Measurements from ENCODE around the gene OTUD6A.

Gene OTUD6A

DNA sequence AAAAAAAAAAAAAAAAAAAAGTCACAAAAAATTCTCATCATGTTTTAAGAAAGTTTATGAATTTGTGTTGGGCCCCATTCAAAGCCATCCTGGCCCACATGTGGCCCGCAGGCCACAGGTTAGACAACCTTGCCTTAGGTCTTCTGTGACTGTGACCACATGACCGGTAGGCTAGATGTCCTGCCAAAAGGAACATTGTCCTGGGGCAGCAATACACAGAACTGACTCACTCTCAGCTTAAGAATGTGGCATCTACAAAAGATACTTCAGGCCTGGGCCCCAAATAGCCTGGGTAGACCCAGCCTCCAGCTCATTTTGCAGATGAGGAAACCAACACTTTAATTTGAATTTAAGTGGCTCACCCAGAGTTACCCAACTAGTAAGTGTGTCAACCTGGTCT is 22.5 kb upstream of the OTUD6A start:
- Histone ChIP-seq H3K4me2 (ENCODE audit: low read length) (no peak overlapping the region), H3K4me1 (ENCODE audit: low read length) (no peaks in the 10 kb centered on the region), H3K27me3 (ENCODE audit: low read depth, low read length) (no peaks in the 10 kb centered on the region), H3K36me3 (replicated peaks; ENCODE audit: low read depth, low read length) (no peaks in the 10 kb centered on the region), H4K20me1 (ENCODE audit: insufficient read depth, low read length) (no peaks in the 10 kb centered on the region), H3K27ac (ENCODE audit: low read length) (no peak overlapping the region), H2AFZ (ENCODE audit: low read depth, low read length) (no peak overlapping the region), H3K9me3 (ENCODE audit: insufficient read depth, low read length) (no peaks in the 10 kb centered on the region), H3K79me2 (ENCODE audit: low read length) (no peaks in the 10 kb centered on the region), H3K9ac (ENCODE audit: low read length) (no peak overlapping the region), H3K4me3 (ENCODE audit: low read length) (no peak overlapping the region)
- TF ChIP-seq EZH2phosphoT487 (IDR thresholded peaks at IDR 0.05; ENCODE audit: low read depth) = no peak
- TF ChIP-seq, protein P1, sequence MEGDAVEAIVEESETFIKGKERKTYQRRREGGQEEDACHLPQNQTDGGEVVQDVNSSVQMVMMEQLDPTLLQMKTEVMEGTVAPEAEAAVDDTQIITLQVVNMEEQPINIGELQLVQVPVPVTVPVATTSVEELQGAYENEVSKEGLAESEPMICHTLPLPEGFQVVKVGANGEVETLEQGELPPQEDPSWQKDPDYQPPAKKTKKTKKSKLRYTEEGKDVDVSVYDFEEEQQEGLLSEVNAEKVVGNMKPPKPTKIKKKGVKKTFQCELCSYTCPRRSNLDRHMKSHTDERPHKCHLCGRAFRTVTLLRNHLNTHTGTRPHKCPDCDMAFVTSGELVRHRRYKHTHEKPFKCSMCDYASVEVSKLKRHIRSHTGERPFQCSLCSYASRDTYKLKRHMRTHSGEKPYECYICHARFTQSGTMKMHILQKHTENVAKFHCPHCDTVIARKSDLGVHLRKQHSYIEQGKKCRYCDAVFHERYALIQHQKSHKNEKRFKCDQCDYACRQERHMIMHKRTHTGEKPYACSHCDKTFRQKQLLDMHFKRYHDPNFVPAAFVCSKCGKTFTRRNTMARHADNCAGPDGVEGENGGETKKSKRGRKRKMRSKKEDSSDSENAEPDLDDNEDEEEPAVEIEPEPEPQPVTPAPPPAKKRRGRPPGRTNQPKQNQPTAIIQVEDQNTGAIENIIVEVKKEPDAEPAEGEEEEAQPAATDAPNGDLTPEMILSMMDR (IDR thresholded peaks at IDR 0.05; ENCODE audit: low read depth, low read length) = no peak

- Histone ChIP-seq H3K79me2 (ENCODE audit: low read length) (no peaks in the 10 kb centered on the region), H3K36me3 (replicated peaks; ENCODE audit: low read depth, low read length) (no peaks in the 10 kb centered on the region), H3K27me3 (ENCODE audit: low read depth, low read length) (no peaks in the 10 kb centered on the region)
Observed at GRCh38 chrX:70041993-70042392, 20.3 kb upstream of the OTUD6A start.

GRCh38 chrX:70042399-70043371 is 19.6 kb upstream of the OTUD6A start:
- H3K27me3 ChIP-seq (ENCODE audit: low read depth, low read length) = no peaks in the 10 kb centered on the region
- H3K9ac ChIP-seq (ENCODE audit: low read length) = no peak overlapping the region
- H4K20me1 ChIP-seq (ENCODE audit: insufficient read depth, low read length) = no peaks in the 10 kb centered on the region
- H3K36me3 ChIP-seq (replicated peaks; ENCODE audit: low read depth, low read length) = no peaks in the 10 kb centered on the region
- no peaks in the 10 kb centered on the region for H3K9me3 ChIP-seq (ENCODE audit: insufficient read depth, low read length)
- no peaks in the 10 kb centered on the region for H3K79me2 ChIP-seq (ENCODE audit: low read length)
- no peaks in the 10 kb centered on the region for H3K4me1 ChIP-seq (ENCODE audit: low read length)
- no peak overlapping the region for H3K4me3 ChIP-seq (ENCODE audit: low read length)
- no peak overlapping the region for H3K4me2 ChIP-seq (ENCODE audit: low read length)
- no peak overlapping the region for H3K27ac ChIP-seq (ENCODE audit: low read length)
- TF ChIP-seq, protein P1 (IDR thresholded peaks at IDR 0.05; ENCODE audit: low read depth, low read length) = no peak
- no peak for TF ChIP-seq EZH2phosphoT487 (IDR thresholded peaks at IDR 0.05; ENCODE audit: low read depth)
- no peak overlapping the region for H2AFZ ChIP-seq (ENCODE audit: low read depth, low read length)

More at GRCh38 chrX:70041993-70042392, 20.3 kb upstream of the OTUD6A start:
- Histone ChIP-seq H3K4me1 (ENCODE audit: low read length) (no peaks in the 10 kb centered on the region), H3K9me3 (ENCODE audit: insufficient read depth, low read length) (no peaks in the 10 kb centered on the region), H3K4me3 (ENCODE audit: low read length) (no peak overlapping the region), H3K27ac (ENCODE audit: low read length) (no peak overlapping the region), H3K9ac (ENCODE audit: low read length) (no peak overlapping the region), H3K4me2 (ENCODE audit: low read length) (no peak overlapping the region), H4K20me1 (ENCODE audit: insufficient read depth, low read length) (no peaks in the 10 kb centered on the region), H2AFZ (ENCODE audit: low read depth, low read length) (no peak overlapping the region)
- TF ChIP-seq, protein P1 (IDR thresholded peaks at IDR 0.05; ENCODE audit: low read depth, low read length) = no peak
- no peak for TF ChIP-seq EZH2phosphoT487 (IDR thresholded peaks at IDR 0.05; ENCODE audit: low read depth)

DNA sequence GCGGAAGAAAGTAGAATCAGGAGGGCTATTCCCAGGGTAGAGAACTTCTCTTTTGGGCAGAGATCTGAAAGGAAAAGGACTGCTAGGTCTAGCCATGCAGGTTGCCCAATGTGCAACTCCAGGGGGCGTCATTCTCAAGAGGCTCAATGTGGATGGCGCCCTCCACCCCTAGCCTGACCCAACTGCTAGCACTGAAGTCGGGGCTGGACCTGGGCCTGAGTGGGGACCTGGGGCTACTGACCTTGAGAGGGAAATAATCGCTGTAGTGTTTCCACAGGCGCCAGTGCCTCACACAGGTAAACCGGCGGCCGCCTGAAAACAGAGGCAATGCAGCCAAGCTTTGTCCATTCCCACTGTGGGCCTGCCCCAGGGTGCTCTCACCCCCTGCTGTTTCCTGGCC is 18.6 kb upstream of the OTUD6A start:
- Histone ChIP-seq H3K4me3 (ENCODE audit: low read length) (no peak overlapping the region), H3K4me1 (ENCODE audit: low read length) (no peaks in the 10 kb centered on the region), H3K27ac (ENCODE audit: low read length) (no peak overlapping the region), H3K79me2 (ENCODE audit: low read length) (no peaks in the 10 kb centered on the region), H3K36me3 (replicated peaks; ENCODE audit: low read depth, low read length) (no peaks in the 10 kb centered on the region), H4K20me1 (ENCODE audit: insufficient read depth, low read length) (no peaks in the 10 kb centered on the region), H3K9ac (ENCODE audit: low read length) (no peak overlapping the region), H3K4me2 (ENCODE audit: low read length) (no peak overlapping the region), H3K27me3 (ENCODE audit: low read depth, low read length) (no peaks in the 10 kb centered on the region), H2AFZ (ENCODE audit: low read depth, low read length) (no peak overlapping the region), H3K9me3 (ENCODE audit: insufficient read depth, low read length) (no peaks in the 10 kb centered on the region)
- no peak for TF ChIP-seq EZH2phosphoT487 (IDR thresholded peaks at IDR 0.05; ENCODE audit: low read depth)
- TF ChIP-seq, protein P1 (IDR thresholded peaks at IDR 0.05; ENCODE audit: low read depth, low read length) = no peak
